Lung (tissue), 12 donors: ENCODE measurements around the gene SLC2A10. TPM values are rescaled to one million over a fixed set of nuclear protein-coding genes. Genes with fewer than 3 reads are reported as not detected.

Source experiments
- ATAC-seq: fragments of 200-7000 bp; cut with Tn5 transposase; one replicate; pipeline ENCODE4 v1.9.1; 2020; ENCODE audit warnings: moderate number of reproducible peaks; ENCODE audit not compliant: insufficient read depth, low FRiP score
- DNase-seq, 3 donors: peaks; one replicate each; pipeline ENCODE4 v3.0.0-alpha.2; 2013 to 2017
- H3K27ac ChIP-seq, 2 donors: one replicate each; pipeline ENCODE4 v1.5.1; 2013; ENCODE audit warnings: mild to moderate bottlenecking in 2 of 2, moderate library complexity in 2 of 2, control low read depth in 1 of 2, inconsistent platforms in 1 of 2, low read depth in 1 of 2, low read length in 1 of 2
- H3K27me3 ChIP-seq, 3 donors: one replicate each; pipeline ENCODE4 v1.5.1; 2013; ENCODE audit warnings: low read length in 2 of 3; ENCODE audit not compliant: control insufficient read depth in 3 of 3, insufficient read depth in 3 of 3
- H3K36me3 ChIP-seq, 4 donors: one replicate each; pipeline ENCODE4 v1.5.1; 2013; ENCODE audit warnings: low read length in 4 of 4, mild to moderate bottlenecking in 1 of 4, moderate library complexity in 1 of 4; ENCODE audit not compliant: control insufficient read depth in 4 of 4, insufficient read depth in 4 of 4
- H3K4me1 ChIP-seq, 5 donors: one replicate each; pipeline ENCODE4 v1.5.1; 2013; ENCODE audit warnings: low read length in 5 of 5, mild to moderate bottlenecking in 2 of 5, moderate library complexity in 1 of 5; ENCODE audit not compliant: control insufficient read depth in 5 of 5, insufficient read depth in 5 of 5
- H3K4me3 ChIP-seq: one replicate; pipeline ENCODE4 v1.5.1; 2013; ENCODE audit warnings: mild to moderate bottlenecking, control low read depth, moderate library complexity
- H3K9ac ChIP-seq, 2 donors: one replicate each; pipeline ENCODE4 v1.5.1; 2013; ENCODE audit warnings: low read length in 2 of 2, control low read depth in 1 of 2; ENCODE audit not compliant: insufficient read depth in 1 of 2
- H3K9me3 ChIP-seq, 4 donors: one replicate each; pipeline ENCODE4 v1.5.1; 2013; ENCODE audit warnings: low read length in 3 of 4, mild to moderate bottlenecking in 1 of 4, moderate library complexity in 1 of 4; ENCODE audit not compliant: control insufficient read depth in 4 of 4, insufficient read depth in 3 of 4
- CTCF ChIP-seq: IDR thresholded peaks from 2 replicates; pipeline ENCODE4 v1.5.1; 2012; ENCODE audit warnings: mild to moderate bottlenecking; ENCODE audit errors: control extremely low read depth, extremely low read depth
- WGBS, 2 donors: extraction: QIAGEN DNeasy Blood & Tissue Kit; methylation state at CpG; one replicate each; pipeline ENCODE4 v1.1.7; 2013; 5-methylcytosine and 5-hydroxymethylcytosine counted together
- polyA plus RNA-seq, 2 donors: library from polyadenylated mRNA; stranded (reverse); fragments of 200-250 nt; gene quantifications; one replicate each; pipeline ENCODE4 v1.2.1, GENCODE V29; 2013
- total RNA-seq, 2 donors: library from RNA; depleted of rRNA in 1 of 2; stranded (reverse); fragments of >200 nt in 1 of 2; gene quantifications; one replicate each; pipeline ENCODE4 v1.2.1, GENCODE V29; 2014 to 2021
- donor health status: control.
- donor health status: control.
- donor health status: Bipolar disorder and iron deficiency.
- donor health status: healthy.
- donor health status: DM: yes; HTN: yes; CAD: no.

SLC2A10 gene
- total and polyA plus RNA-seq, 4 donors, result 7.4 to 20.6 (median 12.1) TPM

GRCh38 chr20:46741924-46742668, 32.6 kb downstream of the SLC2A10 start:
- Histone ChIP-seq H3K4me3 (no peak overlapping the region), H3K27ac (no peak overlapping the region), H3K36me3 (no peaks in the 10 kb centered on the region), H3K9ac (no peak overlapping the region), H3K9me3 (peaks cover 0 to 2% (median 0%) of the 10 kb centered on the region in 4 donors), H3K27me3 (no peaks in the 10 kb centered on the region), H3K4me1 (peaks cover 0 to 4% (median 0%) of the 10 kb centered on the region in 5 donors)
- DNase-seq, result no peak
- WGBS, 2 donors, result 67 to 85% methylated on average over 8 of the region's 8 CpGs
- TF ChIP-seq CTCF, result no peak
- no peak for ATAC-seq

- H3K36me3 ChIP-seq, result no peaks in the 10 kb centered on the region
- DNase-seq, result no peak
Observed at GRCh38 chr20:46742669-46743045, 33.2 kb downstream of the SLC2A10 start.

GRCh38 chr20:46743088-46743487, 33.6 kb downstream of the SLC2A10 start:
- 37 to 57% methylated on average over 5 of the region's 5 CpGs for WGBS, 2 donors
- peaks cover 0 to 2% (median 0%) of the 10 kb centered on the region in 4 donors for H3K9me3 ChIP-seq
- H3K4me3 ChIP-seq, result no peak overlapping the region
- H3K27ac ChIP-seq, result no peak overlapping the region
- ATAC-seq (no peak), DNase-seq (no peak)
- H3K9ac ChIP-seq, result no peak overlapping the region
- TF ChIP-seq CTCF, result no peak
- no peaks in the 10 kb centered on the region for H3K27me3 ChIP-seq
- no peaks in the 10 kb centered on the region for H3K36me3 ChIP-seq
- peaks cover 0 to 9% (median 0%) of the 10 kb centered on the region in 5 donors for H3K4me1 ChIP-seq

More at GRCh38 chr20:46742669-46743045, 33.2 kb downstream of the SLC2A10 start:
- Histone ChIP-seq H3K27ac (no peak overlapping the region), H3K9me3 (peaks cover 0 to 2% (median 0%) of the 10 kb centered on the region in 4 donors), H3K4me3 (no peak overlapping the region), H3K4me1 (peaks cover 0 to 8% (median 0%) of the 10 kb centered on the region in 5 donors), H3K9ac (no peak overlapping the region), H3K27me3 (no peaks in the 10 kb centered on the region)
- ATAC-seq, result no peak
- no peak for TF ChIP-seq CTCF
- WGBS, 2 donors, result 61 to 83% methylated on average over 5 of the region's 5 CpGs
